ENCODE results near the gene TRIM25.
"Not testable (repeated sequence)": the region's sequence is repeated elsewhere in the genome, so short reads cannot be mapped to it uniquely, and the experiment has no call there.

The TRIM25 gene, protein sequence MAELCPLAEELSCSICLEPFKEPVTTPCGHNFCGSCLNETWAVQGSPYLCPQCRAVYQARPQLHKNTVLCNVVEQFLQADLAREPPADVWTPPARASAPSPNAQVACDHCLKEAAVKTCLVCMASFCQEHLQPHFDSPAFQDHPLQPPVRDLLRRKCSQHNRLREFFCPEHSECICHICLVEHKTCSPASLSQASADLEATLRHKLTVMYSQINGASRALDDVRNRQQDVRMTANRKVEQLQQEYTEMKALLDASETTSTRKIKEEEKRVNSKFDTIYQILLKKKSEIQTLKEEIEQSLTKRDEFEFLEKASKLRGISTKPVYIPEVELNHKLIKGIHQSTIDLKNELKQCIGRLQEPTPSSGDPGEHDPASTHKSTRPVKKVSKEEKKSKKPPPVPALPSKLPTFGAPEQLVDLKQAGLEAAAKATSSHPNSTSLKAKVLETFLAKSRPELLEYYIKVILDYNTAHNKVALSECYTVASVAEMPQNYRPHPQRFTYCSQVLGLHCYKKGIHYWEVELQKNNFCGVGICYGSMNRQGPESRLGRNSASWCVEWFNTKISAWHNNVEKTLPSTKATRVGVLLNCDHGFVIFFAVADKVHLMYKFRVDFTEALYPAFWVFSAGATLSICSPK

GRCh38 chr17:56913867-56914580 lies at the start of gene TRIM25:
TRIM25 (minus strand) TSS chr17:56914049; CDS start chr17:56913988, 61 bp downstream.
- peak; percentile 79 for DNase-seq (ENCODE audit: low spot score)
- H3K9me3 Mint-ChIP-seq, result peaks cover 12% of the 10 kb centered on the region
- H3K36me3 Mint-ChIP-seq (ENCODE audit: low read depth), result peaks cover 27% of the 10 kb centered on the region
- H3K27ac Mint-ChIP-seq, result peak within 1 kb of the TSS; percentile 90
- H3K4me1 Mint-ChIP-seq (ENCODE audit: low read depth), result peaks cover 47% of the 10 kb centered on the region
- H3K4me3 Mint-ChIP-seq, result peak within 1 kb of the TSS; percentile 87
- H3K27me3 Mint-ChIP-seq (ENCODE audit: low read depth), result no peaks in the 10 kb centered on the region

- Mint-ChIP-seq H3K9me3 (no peaks in the 10 kb centered on the region), H3K27ac (peak within 1 kb of the TSS; percentile 82), H3K36me3 (ENCODE audit: low read depth) (peaks cover 2% of the 10 kb centered on the region), H3K4me1 (ENCODE audit: low read depth) (peaks cover 19% of the 10 kb centered on the region), H3K4me3 (peak within 1 kb of the TSS; percentile 82), H3K27me3 (ENCODE audit: low read depth) (no peaks in the 10 kb centered on the region)
- DNase-seq (ENCODE audit: low spot score), result peak; percentile 90
These were observed 47.0 kb upstream of the TRIM25 start, which contains the start of gene COIL for GRCh38 chr17:56960596-56961538. COIL (minus strand) TSS chr17:56961050; CDS start chr17:56961019, 31 bp downstream.

GRCh38 chr17:56956992-56957391 lies 43.1 kb upstream of the TRIM25 start:
- peaks cover 7% of the 10 kb centered on the region for H3K36me3 Mint-ChIP-seq (ENCODE audit: low read depth)
- H3K9me3 Mint-ChIP-seq, result no peaks in the 10 kb centered on the region
- DNase-seq (ENCODE audit: low spot score), result no peak
- no peak overlapping the region for H3K4me3 Mint-ChIP-seq
- no peak overlapping the region for H3K27ac Mint-ChIP-seq
- no peaks in the 10 kb centered on the region for H3K27me3 Mint-ChIP-seq (ENCODE audit: low read depth)
- peaks cover 16% of the 10 kb centered on the region for H3K4me1 Mint-ChIP-seq (ENCODE audit: low read depth)

- H3K27ac Mint-ChIP-seq, result no peak overlapping the region
- H3K4me1 Mint-ChIP-seq (ENCODE audit: low read depth), result peaks cover 4% of the 10 kb centered on the region
- no peaks in the 10 kb centered on the region for H3K9me3 Mint-ChIP-seq
- no peak for DNase-seq (ENCODE audit: low spot score)
- peaks cover 33% of the 10 kb centered on the region for H3K36me3 Mint-ChIP-seq (ENCODE audit: low read depth)
- H3K27me3 Mint-ChIP-seq (ENCODE audit: low read depth), result no peaks in the 10 kb centered on the region
- no peak overlapping the region for H3K4me3 Mint-ChIP-seq
These were observed 35.7 kb upstream of the TRIM25 start for GRCh38 chr17:56949595-56949994.

- H3K4me1 Mint-ChIP-seq (ENCODE audit: low read depth), result peaks cover 4% of the 10 kb centered on the region
- no peaks in the 10 kb centered on the region for H3K9me3 Mint-ChIP-seq
- H3K4me3 Mint-ChIP-seq, result no peak overlapping the region
- H3K27ac Mint-ChIP-seq, result no peak overlapping the region
- H3K27me3 Mint-ChIP-seq (ENCODE audit: low read depth), result no peaks in the 10 kb centered on the region
- DNase-seq (ENCODE audit: low spot score), result no peak
- H3K36me3 Mint-ChIP-seq (ENCODE audit: low read depth), result peaks cover 37% of the 10 kb centered on the region
These were observed 34.6 kb upstream of the TRIM25 start for GRCh38 chr17:56948491-56948890.

GRCh38 chr17:56947741-56948140 lies 33.9 kb upstream of the TRIM25 start:
- peaks cover 41% of the 10 kb centered on the region for H3K36me3 Mint-ChIP-seq (ENCODE audit: low read depth)
- no peak overlapping the region for H3K4me3 Mint-ChIP-seq
- no peak overlapping the region for H3K27ac Mint-ChIP-seq
- DNase-seq (ENCODE audit: low spot score), result no peak
- H3K9me3 Mint-ChIP-seq, result no peaks in the 10 kb centered on the region
- H3K4me1 Mint-ChIP-seq (ENCODE audit: low read depth), result peaks cover 4% of the 10 kb centered on the region
- no peaks in the 10 kb centered on the region for H3K27me3 Mint-ChIP-seq (ENCODE audit: low read depth)

DNA sequence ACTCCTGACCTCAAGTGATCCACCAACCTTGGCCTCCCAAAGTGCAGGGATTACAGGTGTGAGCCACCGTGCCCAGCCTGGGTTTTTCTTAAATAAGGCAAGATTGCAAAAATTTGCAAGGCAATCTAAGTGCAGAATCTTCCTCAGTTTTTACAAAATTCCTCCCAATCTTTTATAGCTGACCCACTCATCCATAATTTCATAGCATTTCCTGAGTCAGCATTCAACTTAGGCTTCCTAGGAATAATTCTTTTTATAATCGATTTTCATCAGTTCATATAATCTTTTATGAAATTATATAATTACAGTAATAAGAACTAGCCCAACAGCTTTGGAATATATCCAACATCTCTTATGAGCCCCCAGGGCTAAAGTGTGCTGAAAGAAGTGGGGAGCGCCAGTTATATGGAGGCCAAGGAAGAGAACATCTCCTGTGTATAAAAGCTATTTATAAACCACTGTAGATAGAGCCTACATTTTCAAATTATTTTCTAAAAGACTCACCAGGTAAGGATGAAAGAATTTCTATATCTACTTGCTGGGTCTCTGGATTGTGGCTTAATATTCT lies 32.2 kb upstream of the TRIM25 start:
- H3K4me1 Mint-ChIP-seq (ENCODE audit: low read depth), result peaks cover 4% of the 10 kb centered on the region
- no peak overlapping the region for H3K4me3 Mint-ChIP-seq
- no peak for DNase-seq (ENCODE audit: low spot score)
- H3K27ac Mint-ChIP-seq, result no peak overlapping the region
- no peaks in the 10 kb centered on the region for H3K9me3 Mint-ChIP-seq
- H3K36me3 Mint-ChIP-seq (ENCODE audit: low read depth), result peaks cover 44% of the 10 kb centered on the region
- no peaks in the 10 kb centered on the region for H3K27me3 Mint-ChIP-seq (ENCODE audit: low read depth)

DNA sequence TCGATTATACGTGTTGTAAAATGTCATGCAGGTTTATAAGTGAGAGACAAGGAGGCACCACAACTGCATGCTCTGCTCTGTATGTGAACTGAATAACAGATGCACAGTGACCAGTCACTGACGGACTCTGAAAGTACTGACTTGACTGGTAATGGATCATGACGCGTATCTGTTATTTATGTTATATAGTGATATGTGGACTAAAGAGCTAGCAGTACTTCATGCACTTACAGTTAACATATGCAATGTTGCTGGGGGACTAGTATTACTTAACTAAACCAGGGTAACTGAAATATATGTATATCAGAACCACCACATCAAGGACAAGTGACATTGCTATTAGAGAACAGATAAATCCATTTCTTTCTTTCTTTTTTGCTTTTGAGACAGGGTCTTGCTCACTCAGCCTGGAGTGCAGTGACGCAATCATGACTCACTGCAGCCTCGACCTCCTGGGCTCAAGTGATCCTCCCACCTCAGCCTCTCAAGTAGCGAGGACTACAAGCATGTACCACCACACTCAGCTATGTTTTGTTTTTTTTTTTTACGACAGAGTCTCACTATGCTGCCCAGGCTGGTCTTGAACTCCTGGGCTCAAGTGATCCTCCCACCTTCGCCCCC lies 29.8 kb upstream of the TRIM25 start:
- Mint-ChIP-seq H3K36me3 (ENCODE audit: low read depth) (peaks cover 39% of the 10 kb centered on the region), H3K27me3 (ENCODE audit: low read depth) (no peaks in the 10 kb centered on the region), H3K27ac (no peak overlapping the region), H3K4me1 (ENCODE audit: low read depth) (peaks cover 6% of the 10 kb centered on the region), H3K4me3 (no peak overlapping the region), H3K9me3 (no peaks in the 10 kb centered on the region)
- no peak for DNase-seq (ENCODE audit: low spot score)

DNA sequence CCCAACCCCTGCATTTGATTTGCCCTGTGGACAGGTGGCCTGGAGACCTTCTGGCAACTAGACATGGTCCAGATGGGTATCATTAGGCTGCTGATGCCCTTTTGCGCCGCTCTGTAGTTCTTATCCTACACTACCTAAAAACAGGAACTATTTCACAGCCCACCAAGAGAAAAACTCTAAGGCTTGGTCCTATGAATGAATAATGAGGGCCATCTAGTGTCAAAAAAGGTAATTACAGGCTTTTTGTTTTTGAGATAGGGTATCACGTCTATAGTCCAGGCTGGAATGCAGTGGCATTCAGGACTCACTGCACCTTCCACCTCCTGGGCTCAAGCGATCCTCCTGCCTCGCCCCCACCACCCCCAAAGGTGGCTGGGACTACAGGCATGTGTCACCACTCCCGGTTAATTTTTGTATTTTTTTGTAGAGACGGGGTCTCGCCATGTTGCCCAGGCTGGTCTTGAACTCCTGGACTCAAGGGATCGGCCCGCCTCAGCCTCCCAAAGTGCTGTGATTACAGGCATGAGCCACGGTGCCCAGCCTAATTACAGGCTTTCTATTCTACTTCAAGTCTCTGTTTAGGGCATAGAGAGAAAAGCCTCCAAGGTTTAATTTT lies 26.1 kb upstream of the TRIM25 start:
- Mint-ChIP-seq H3K36me3 (ENCODE audit: low read depth) (peaks cover 43% of the 10 kb centered on the region), H3K27me3 (ENCODE audit: low read depth) (no peaks in the 10 kb centered on the region), H3K27ac (peak overlapping the region; percentile 75), H3K4me1 (ENCODE audit: low read depth) (peaks cover 23% of the 10 kb centered on the region), H3K4me3 (no peak overlapping the region), H3K9me3 (no peaks in the 10 kb centered on the region)
- DNase-seq (ENCODE audit: low spot score), result no peak

DNA sequence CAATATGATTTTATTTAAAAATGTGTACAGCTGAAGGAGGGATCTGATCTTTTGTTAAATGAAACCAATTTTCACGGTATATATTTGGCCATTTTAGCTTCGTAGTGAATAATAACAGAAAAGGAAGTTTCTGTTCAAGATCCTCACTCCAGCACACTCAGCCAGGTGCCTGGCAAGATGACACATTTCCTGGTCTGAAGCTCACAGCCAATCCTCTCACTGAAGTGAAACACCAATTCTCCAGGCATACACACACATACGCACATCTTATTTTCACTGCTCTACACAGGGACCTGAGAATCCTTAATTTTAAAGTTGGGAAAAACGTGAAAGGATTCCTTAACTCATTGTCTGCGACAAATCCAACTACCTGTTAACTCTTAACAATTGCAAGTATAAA lies 24.4 kb upstream of the TRIM25 start:
- not testable (repeated sequence) for H3K27me3 Mint-ChIP-seq (ENCODE audit: low read depth); DNase-seq (ENCODE audit: low spot score); H3K9me3 Mint-ChIP-seq
- peaks cover 50% of the 10 kb centered on the region for H3K36me3 Mint-ChIP-seq (ENCODE audit: low read depth)
- peak overlapping the region; percentile 71 for H3K27ac Mint-ChIP-seq
- peaks cover 26% of the 10 kb centered on the region for H3K4me1 Mint-ChIP-seq (ENCODE audit: low read depth)
- H3K4me3 Mint-ChIP-seq, result peak overlapping the region; percentile 30

- Mint-ChIP-seq H3K36me3 (ENCODE audit: low read depth) (peaks cover 49% of the 10 kb centered on the region), H3K27me3 (ENCODE audit: low read depth) (no peaks in the 10 kb centered on the region), H3K9me3 (peaks cover 5% of the 10 kb centered on the region), H3K27ac (peak overlapping the region; percentile 71), H3K4me1 (ENCODE audit: low read depth) (peaks cover 26% of the 10 kb centered on the region), H3K4me3 (peak overlapping the region; percentile 30)
- DNase-seq (ENCODE audit: low spot score), result no peak
These were observed 23.8 kb upstream of the TRIM25 start for GRCh38 chr17:56937687-56938086.

DNA sequence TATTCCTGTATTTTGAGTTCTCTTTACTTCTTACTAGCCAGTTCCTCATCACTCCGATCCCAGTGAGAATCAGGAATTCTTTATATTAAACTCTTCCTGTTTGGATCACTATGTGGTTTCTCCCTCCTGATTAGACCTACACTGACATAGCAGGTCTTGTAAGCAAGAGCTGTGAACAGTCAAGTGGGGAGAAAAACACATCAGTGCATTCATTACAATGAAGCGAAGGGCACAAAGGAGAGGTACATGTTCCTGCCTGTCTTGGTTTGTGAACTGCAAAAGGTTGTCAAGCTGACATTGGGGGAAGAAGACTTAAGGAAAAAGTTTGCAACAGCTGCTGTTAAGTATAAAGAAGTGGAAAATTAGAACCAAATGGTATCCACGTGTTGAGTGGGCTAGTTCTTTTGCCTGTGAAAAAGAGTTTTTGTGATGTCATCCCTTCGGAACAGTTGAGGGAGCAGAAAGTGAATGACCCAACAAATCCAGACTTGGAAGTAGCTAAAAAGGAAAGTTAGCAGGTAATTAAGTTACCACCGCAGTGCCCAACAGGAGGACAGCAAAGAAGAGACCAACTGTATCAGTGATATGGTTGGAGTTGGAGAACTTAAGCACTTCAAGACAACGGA lies 23.0 kb upstream of the TRIM25 start:
- Mint-ChIP-seq H3K4me3 (no peak overlapping the region), H3K27ac (peak overlapping the region; percentile 5)
- DNase-seq (ENCODE audit: low spot score), result no peak

More for the DNA sequence above, 23.0 kb upstream of the TRIM25 start:
- Mint-ChIP-seq H3K4me1 (ENCODE audit: low read depth) (peaks cover 26% of the 10 kb centered on the region), H3K9me3 (peaks cover 8% of the 10 kb centered on the region), H3K27me3 (ENCODE audit: low read depth) (no peaks in the 10 kb centered on the region), H3K36me3 (ENCODE audit: low read depth) (peaks cover 47% of the 10 kb centered on the region)
